GM18909 (cell line): ENCODE measurements around the gene CFAP73.
"Not testable (repeated sequence)": the region's sequence is repeated elsewhere in the genome, so short reads cannot be mapped to it uniquely, and the experiment has no call there.

Experiments
- ATAC-seq: cut with Tn5 transposase; IDR thresholded peaks from one replicate; pipeline ENCODE4 v1.9.1; 2021; ENCODE audit warnings: mild to moderate bottlenecking; ENCODE audit not compliant: unreplicated experiment, poor library complexity

CFAP73 gene

GRCh38 chr12:113149361-113150150 is at the start of gene CFAP73:
CFAP73 (plus strand) TSS chr12:113149724; CDS start chr12:113149858, 134 bp downstream.
- no peak for ATAC-seq

DNA sequence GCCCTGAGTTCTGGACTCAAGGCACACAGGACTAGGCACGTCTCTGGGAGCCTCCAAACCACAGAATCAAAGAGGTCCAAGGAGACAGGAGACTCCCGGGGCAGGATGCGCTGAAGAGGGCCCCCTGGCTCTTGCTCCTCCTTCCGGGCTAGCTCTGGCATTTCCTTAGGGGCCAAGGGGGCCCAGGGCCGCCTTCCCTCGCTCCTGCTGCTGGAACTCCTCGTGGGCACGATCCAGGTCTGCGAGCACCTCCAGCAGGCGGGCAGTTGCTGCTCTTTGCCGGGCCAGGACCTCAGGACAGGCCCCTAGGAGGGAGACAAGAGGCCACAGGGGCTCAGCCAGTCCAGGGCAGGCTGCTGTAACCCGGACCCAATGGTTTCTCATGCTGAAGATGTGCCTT is 49.8 kb upstream of the CFAP73 start:
- no peak for ATAC-seq

DNA sequence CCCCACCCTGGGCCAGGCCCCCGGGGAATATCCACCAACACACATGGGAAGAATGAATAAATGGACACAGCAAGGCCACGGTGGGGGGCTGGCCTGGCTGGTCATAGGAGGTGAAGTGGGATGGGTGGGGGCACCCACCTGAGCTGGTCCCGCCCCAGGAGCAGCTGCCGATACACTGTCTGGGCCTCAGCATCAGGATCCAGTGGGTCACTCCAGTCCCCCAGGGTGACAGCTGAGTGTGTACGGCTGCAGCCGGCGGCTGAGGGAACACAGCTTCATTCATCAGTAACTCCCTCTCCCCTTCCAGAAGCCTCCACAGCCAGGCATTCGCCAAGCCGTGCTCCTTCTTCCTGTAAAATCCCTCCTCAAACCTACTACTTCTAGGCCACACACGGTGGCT is 47.8 kb upstream of the CFAP73 start:
- ATAC-seq, result no peak

DNA sequence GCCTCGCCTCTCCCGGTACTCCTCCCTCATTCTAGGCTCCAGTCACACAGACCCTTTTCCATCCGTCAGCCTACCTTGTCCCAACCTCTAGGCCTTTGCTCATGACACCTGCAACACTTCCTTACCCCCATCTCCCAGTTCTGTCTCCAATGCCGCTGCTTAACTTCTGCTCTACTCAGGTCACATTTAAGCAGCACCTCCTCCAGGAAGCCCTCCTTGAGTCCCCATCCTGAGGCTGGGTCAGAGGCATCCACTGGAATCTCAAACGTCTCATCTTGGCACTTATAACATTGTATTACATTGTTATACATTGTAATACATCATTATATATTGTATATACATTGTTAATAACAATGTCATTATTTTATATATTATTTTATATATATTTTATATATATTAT is 46.7 kb upstream of the CFAP73 start:
- ATAC-seq, result no peak

GRCh38 chr12:113103756-113104450 is 45.6 kb upstream of the CFAP73 start:
- no peak for ATAC-seq

GRCh38 chr12:113104953-113105510 is 44.5 kb upstream of the CFAP73 start:
- ATAC-seq, result no peak

GRCh38 chr12:113105606-113106271 is 43.8 kb upstream of the CFAP73 start:
- no peak for ATAC-seq

DNA sequence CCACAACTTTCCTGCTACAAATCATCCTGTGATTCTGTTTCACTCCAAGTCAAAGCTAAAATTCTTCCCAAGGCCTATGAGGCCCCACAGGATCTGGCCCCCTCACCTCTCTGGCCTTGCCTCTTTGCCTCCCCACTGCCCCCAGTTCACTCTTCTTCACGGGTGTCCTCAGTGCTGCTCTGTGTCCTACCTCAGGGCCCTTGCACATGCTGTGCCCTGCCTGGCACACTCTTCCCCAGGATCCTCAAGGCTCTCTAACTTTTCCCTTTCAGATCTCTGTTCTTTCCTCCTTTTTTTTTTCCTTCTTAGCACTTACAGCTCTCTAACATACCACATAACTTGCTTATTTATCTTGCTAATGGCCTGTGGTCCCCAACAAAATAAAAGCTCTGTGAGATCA is 43.2 kb upstream of the CFAP73 start:
- ATAC-seq, result no peak

GRCh38 chr12:113108308-113108707 is 41.2 kb upstream of the CFAP73 start:
- ATAC-seq, result no peak

DNA sequence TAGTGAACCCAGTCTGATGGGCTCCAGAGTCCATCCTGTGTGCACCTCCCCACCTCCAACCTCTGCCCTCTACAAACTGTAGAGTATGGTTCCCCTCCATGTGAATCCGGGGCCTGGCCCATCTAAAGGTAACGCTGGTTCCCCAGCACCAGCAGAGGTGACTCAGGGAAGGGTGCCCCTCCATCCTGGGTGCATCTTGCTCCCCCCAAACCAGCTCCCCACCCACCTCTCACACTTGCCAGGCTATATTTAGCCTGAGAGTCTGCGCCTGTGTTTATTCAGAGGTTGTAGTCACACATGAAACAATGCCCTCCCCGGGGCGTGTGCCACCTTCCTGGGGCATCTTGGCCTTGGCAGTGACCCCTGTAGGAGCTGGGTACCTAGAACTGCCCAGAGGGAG is 40.2 kb upstream of the CFAP73 start:
- ATAC-seq, result no peak

DNA sequence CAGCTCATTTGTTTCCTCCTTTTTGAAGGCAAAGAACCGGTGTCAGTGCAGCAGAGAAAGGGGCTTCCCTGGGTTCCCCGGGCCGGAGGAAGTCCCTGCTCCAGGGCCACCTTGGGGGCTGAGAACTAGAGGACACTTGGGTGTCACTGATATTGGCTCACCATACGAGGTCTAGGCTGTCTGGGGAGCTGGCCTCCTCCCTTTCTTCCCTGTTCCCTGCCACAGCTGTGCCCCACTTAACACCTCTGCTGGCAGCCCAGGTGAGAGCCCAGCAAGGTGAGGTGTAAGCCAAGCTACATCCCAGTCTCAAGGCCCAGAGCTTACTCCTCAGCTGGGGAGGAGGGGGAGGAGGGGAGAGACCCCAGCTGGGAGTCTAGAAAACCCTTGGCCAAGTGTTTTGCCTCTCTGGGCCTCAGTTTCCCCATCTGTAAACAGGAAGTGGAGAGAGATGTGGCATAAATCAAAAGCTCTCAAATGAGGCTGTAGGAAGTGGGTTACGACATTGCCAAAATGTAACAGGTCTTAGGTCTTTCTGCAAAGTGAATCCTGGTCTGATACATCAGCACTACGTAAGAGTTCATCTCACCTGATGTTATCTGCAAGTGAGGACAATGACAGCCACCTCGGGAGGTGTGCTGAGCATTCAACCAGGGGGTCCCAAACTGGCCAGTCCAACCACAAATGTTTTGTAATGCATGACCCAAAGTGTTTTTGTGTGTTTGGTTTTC is 39.5 kb upstream of the CFAP73 start:
- no peak for ATAC-seq

- ATAC-seq, result no peak
These were observed 38.3 kb upstream of the CFAP73 start for GRCh38 chr12:113111247-113111646.

GRCh38 chr12:113112043-113112899 is 37.3 kb upstream of the CFAP73 start:
- ATAC-seq, result no peak

DNA sequence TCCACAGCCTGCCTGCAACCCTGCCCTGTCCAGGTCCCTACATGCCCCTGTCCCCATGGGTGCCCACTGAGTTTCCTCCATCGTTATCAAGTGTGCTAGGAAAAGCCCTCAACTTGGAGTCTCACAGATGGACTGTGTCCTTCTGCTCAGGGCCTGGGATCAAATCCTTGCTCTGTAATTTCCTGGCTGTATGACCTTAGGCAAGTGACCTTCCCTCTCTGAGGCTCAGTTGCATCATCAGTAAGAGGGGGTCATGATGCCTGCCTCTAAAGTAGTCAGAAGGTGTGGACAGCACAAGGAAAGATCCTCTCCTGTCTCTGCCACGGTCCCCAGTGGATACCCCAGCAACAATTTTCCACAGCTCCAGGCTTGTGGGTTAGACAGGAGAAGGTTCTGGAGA is 36.1 kb upstream of the CFAP73 start:
- no peak for ATAC-seq

DNA sequence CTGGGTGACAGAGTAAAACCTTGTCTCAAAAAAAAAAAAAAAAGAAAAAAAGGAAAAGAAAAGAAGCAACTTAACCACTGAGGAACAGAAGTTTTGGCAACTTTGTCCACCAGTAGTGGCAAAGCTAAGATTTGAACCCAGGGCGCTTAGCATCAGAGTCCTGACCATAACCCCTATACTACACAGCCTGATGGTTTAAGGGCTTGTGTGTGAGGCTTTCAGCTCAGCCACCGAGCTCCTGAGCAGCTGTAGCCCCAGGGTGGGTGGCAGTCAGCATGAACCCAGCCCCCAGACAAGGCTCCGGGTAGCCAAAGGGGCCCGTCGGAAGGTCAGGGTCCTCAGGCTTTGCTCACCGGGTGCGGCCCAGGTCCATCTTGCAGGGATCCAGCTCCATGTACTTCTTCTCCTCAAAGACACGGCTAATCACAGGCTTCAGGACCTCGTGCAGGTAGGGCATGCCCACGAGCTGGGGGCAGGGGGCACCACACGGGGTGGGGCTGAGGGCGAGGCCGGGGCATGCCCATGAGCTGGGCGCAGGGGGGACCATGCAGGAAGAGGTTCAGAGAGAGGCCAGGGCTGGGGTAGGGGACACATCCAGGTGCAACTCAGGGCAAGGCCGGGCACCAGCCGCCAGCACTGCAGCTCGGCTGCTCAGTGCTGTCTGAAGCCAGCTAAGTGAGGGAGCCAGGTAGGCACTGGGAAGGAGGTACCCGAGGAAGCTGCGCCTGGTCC is 34.9 kb upstream of the CFAP73 start:
- ATAC-seq, result no peak

- ATAC-seq, result no peak
These were observed 33.9 kb upstream of the CFAP73 start for GRCh38 chr12:113115455-113116126.

DNA sequence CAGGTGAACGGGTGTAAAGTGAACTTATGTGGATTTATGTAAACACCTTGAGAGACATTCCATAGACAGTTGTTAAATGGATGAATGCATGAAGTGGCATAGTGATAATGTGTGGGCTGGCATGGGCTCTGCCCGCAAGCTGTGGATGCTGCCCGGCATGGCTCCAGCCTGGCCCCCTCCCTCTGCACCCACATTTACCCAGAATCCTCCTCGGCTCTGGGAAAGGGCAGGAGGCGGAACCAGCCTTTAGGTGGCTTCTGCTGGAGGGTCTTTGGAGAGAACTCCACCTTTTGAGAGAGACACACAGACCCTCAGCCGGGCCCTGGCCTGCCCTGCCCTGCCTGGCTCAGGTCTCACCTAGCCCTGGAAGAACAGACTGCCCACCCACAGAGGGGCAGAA is 32.6 kb upstream of the CFAP73 start:
- no peak for ATAC-seq

DNA sequence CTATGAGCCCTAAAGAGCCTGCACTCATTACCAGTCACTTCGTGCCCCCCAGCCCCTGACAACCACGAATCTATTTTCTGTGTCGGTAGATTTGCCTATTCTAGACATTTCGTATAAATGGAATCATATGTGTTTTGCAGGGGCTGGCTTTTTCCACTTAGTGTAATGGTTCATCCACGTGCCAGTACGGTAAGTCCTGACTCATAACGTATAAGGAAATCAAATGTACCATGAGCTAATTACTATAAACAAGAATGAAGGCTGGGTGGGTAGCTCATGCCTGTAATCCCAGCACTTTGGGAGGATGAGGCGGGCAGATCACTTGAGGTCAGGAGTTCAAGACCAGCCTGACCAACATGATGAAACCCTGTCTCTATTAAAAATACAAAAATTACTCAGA is 31.8 kb upstream of the CFAP73 start:
- ATAC-seq, result not testable (repeated sequence)
